HG03159 (cell line): ENCODE results near the gene EFCAB6.

Experiments used
- ATAC-seq: cut with Tn5 transposase; IDR thresholded peaks from one replicate; pipeline ENCODE4 v1.9.1; 2021; ENCODE audit warnings: mild to moderate bottlenecking, moderate library complexity; ENCODE audit not compliant: unreplicated experiment

Gene EFCAB6

DNA sequence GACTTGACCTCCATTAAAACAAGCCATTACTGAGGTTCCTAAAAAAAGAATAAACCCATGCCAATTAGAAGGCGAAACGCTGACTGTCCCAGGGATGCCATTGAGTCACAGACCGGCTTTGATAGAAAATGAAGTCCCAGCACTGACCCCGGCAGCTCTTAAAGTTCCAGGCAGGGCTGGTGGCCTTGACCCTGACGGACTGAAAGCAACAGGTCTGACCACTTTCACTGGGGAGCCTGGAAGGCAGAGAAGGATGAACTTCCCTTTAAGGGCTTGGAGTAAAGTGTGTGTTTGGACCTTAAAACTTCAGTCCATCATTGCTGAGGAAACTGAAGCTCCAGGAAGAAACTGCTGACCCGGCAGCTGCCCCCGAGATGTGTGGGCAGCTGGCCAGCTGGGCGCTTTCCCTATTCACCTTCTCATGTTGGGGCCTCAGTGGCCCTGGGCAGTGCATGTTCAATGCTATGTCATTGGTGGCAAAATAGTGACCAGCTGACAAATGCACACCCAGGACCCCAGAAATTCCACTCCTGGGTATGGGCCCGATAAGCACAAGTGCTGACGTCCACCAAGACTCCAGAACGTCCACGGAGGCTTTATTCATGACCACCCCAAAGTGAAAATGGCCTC, 18.9 kb upstream of the EFCAB6 start:
- no peak for ATAC-seq

DNA sequence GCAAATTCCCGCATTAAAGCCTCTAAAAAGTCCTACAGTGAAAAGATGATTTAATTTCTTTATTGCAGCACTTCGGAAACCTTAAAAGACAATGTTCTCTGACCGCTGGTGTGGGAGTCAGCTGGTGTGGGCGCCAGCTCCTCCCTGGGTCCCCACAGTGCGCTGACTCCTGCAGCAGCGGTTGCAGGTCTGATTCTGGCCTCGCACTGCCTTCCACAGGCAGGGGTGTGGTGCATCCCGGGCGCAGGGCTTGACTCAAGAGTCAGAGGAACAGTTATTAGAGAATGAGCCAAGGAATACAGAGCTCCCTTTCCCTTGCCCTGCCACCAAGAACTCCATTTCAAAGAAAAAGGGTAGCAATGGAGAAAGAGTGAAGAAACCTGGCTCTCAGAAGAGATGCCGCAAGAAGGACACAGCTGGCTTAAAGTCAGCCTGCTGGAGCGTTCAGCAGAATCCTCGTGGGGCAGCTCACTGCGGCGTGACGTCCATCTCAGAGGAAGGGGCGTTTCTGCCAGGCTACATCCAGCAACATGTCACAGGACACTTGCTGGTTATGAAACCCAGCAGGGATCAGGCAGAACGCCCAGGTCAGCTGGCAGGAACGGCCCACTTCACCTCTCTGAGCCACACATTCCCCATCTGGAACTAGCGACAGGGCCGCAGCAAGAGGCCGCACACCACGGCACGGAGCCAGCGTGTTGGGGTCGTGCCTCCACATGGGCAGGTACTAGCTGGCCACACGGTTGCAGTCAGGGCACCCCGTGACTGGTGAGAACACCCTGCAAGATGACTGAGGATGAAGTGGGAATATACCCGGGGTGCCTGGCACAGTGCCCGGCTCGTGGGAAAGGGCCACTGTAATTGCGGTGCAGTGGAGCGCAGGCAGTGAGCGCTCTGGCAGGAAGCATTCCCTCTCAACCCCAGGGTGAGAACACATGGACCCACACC, 18.1 kb upstream of the EFCAB6 start:
- ATAC-seq, result no peak

DNA sequence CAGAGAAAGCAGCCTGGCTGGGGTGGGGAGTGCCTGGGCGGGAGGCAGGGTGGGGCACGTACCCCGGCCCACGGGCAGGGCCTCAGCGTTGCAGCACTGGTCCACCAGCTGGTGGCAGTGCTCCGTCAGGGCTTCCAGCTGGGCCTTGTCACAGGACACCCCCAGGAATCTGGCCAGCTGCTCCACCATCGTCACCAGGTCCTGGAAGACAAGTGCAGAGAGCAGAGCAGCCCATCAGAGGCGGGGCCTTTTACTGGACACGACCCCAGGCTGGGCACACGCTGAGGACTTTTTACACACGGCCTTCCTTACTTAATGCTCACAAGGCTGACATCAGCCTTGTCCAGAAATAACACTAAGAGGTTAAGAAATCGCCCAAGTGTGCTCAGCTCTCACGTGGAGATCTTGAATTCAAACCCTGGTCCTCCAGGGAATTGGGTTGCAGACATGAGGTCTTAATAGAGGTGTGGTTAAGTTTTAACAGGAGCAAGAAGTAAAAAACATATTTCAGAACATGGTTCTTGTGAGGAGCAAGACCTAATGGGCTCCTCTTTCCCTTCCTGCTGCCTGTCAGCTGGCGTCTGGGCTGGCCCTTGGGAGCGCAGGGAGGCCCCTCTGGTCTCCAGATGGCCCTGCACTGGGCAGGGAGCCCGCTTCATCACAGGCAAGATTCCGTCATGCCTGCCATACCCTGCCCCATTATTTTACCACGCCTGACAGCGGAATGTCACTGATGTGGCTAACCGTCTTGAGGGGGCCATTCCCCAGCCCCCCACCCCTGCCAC, 17.1 kb upstream of the EFCAB6 start:
- no peak for ATAC-seq

- no peak for ATAC-seq
Measured at GRCh38 chr22:43828725-43828997, 16.6 kb upstream of the EFCAB6 start.

DNA sequence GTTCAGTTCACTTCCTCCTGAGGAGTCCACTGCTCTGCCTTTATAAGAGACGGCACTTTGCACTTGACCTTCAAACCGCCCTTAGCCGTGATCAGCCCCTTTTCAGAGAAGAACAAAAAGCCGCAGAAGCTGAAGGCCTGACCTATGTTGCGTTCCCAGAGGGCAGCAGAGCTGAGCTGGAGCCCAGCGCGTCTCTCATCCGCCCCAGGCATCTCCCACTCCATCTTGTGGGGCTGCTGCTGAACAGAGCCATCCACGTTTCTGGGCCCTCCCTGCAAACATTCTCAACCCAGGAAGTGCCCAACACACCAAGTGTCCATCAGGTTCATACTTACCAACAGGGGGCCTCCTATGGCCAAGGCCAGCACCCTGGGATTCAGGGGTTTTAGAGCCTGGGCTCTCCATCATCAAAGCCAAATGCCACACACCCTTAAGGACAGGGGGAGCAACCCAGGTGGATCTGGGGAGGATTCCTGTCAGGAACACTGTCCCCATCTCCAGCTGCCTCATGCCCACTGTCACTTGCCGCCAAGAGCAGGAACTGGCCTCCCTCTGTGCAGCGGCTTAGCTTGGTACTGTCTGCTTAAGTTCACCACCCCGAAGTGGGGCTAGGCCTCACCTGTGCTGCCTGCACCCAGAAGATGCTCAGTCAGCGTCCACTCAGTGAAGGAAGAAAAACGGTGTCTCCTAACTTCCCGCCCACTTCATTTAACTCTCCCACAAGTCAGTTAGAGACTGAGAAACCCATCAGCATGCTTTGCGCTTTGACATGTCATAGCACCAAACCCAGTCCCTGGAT, 16.0 kb upstream of the EFCAB6 start:
- no peak for ATAC-seq

DNA sequence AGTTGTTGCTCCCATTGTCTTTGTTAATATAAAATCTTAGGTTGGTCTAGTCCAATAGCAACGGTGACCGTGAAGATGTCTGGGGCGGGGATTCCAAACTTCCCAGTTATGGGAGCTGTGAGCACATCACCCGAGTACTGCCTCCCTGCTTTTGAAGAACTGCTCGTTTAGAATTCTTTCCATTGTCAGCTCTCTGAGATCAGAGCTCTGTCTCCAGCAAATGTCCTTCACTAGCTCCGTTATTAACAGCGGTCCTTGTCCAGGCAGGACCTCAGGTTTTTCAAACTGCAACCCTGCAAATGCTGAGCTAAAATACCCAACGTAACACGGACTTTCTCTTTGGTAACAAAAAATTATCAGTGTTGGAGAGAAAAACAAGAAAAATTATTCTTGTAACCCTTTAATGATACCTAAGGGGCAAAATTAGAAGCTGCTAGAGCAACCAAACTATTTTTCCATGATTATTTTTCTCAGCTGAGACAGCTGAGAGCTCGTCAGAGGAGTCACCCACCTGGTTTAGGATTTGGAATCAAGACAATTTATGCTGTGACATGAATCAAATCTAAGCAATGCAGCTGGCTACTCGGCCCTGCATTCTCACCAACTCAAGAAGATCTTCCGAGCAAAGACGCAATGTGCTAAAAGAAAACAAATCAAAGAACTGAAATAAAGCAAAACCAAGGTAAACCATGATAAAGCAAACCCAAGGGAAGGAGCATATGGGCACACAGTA, 15.1 kb upstream of the EFCAB6 start:
- no peak for ATAC-seq

GRCh38 chr22:43826142-43827002, 14.3 kb upstream of the EFCAB6 start:
- ATAC-seq, result no peak

DNA sequence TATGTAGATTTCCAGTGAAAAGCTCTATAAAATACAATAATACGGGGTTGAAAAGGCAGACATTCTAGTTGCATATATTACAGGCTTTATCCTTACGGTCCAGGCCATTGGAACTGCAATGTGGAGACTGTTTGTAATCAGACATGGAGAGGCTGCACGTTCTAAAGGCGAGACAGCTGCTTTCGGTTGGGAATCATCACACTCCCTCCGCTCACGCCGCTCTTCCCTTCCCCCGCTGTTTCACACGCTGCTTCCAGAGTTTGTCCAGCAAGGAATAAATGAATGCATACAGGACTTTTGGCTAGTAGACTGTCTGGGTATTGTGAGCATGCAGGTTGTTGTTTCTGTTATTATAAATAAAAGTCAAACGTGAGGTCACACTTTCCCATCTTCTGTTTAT, 13.5 kb upstream of the EFCAB6 start:
- no peak for ATAC-seq

- ATAC-seq, result no peak
Measured at GRCh38 chr22:43824724-43825420, 12.8 kb upstream of the EFCAB6 start.

DNA sequence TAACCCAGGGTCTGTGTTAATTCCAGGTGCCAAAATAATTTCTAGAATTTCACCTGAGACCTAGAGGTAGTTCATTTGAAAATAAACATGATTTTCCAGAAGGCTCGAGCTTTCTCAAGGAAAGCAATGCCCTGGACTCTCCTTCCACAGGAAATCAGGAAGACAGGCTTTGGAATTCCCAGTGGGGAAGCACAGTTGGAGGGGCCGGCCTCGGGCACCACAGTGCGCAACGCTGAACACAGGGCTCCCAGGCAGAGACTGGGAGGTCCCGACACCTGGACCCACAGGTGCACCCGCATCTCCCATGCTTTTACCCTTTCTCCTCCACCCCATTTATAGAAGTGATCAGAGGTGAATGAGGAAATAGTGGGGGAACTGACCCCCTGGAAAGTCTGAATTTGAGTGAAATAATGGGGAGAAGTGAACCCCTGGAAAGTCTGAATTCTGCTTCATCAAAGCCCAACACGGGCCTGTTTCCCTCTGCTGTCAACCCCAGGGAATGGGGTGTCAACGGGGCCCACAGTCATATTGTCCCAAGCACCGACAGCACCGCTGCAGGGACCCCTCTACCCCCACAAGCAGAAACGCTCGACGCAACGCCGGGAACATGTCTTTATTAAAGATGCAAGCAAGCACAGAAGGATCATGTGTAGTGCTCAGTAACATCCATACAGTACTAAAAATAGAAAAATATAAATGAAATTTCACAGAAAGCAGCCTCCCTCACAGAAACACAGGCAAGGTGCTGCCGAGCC, 12.0 kb upstream of the EFCAB6 start:
- no peak for ATAC-seq

DNA sequence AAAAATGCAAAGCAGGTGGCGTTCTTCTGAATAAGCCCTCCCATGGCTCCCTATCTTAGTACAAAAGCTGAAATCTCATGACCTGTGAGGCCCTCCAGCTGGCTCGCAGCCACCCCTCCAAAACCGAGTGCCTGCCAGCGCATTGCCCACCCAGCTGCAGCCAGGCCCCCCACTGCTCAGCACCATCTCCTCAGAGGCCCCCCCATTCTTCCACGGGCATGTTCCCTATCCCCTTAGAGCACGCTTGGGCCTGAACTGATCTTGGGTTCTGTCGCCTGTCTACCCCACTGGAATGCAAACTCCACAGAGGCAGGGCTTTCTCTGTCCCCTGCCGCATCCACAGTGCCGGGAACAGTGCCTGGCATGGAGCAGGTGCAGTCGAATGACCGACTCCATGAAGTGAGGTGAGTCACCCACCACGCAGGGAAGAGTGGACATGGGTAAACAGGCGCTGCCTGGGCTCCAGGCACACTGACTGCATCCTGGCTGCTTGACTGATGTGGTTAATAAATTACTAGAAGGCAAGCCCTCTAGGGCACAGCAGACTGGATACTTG, 11.3 kb upstream of the EFCAB6 start:
- no peak for ATAC-seq

GRCh38 chr22:43821606-43822425, 9.7 kb upstream of the EFCAB6 start:
- no peak for ATAC-seq

GRCh38 chr22:43820651-43821305, 8.7 kb upstream of the EFCAB6 start:
- no peak for ATAC-seq

- ATAC-seq, result no peak
Measured at GRCh38 chr22:43819931-43820640, 8.0 kb upstream of the EFCAB6 start.

DNA sequence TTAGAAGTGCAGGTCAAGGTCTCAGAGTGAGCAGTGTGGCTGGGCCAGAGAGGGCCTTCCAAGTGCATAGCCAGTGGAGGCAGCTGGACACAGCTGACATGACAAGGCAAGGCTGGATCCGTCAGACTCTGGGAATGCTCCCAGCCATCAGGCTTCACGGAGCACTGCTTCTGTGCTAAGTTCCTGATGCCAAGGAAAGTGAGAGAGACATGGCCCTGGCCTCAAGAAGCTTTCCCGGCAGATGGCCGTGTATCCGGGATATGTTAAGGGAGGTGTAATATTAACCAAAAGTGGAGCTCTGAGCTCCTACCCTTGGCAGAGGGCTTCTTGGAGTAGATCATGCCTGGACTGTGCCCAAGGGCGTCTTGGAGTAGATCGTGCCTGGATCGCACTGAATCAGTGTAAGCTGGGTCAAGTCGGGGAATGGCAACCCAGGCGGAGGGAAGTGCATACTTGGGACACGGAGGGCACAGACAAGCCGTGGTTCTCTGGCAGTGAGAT, 7.4 kb upstream of the EFCAB6 start:
- no peak for ATAC-seq

DNA sequence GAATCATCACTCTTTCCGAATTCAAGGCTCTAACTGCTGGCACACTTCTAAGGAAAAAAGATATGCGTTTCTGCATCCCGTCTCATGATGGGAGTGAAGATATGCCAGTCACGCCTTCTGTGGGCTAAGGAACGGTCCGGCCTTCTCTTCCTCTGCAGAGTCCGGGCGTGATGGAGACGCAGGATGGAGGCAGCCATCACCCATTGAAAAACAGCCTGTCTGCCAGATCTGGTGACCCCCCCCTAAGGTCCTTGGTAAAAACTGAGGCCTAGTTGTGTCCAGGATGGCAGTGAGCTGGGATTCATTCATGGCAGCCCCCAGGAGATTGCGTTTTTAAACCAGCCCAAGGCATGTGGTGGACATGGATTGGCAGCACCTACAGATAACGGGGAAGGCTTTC, 6.9 kb upstream of the EFCAB6 start:
- no peak for ATAC-seq
